Endothelial cell of umbilical vein (primary cell): ENCODE data around the gene ABLIM1. TPM values are rescaled to one million over a fixed set of nuclear protein-coding genes. Genes with fewer than 3 reads are reported as not detected.

Source experiments
- BruUV-seq: library from RNA; stranded (reverse); fragments of 400-500 nt; replicated peaks from 2 replicates; lab custom pipeline; 2021; lab: Mats Ljungman, UMichigan
- CTCF ChIA-PET: fragments of 300-600, 350-600 bp; sonication (Branson Sonifier 250); formaldehyde crosslinking; loops from one replicate; lab custom pipeline; 2021; ENCODE audit warnings: antibody characterized with exemption, inconsistent platforms; lab: Charles Lee
- POLR2A ChIA-PET: fragments of 300-600, 350-600 bp; sonication (Branson Sonifier 250); formaldehyde crosslinking; loops from one replicate; lab custom pipeline; 2021; ENCODE audit warnings: antibody characterized with exemption, inconsistent platforms; lab: Charles Lee
- DNase-seq: peaks from one replicate; pipeline ENCODE4 v3.0.0-alpha.2; 2011; ENCODE audit warnings: low read depth, low spot score
- FAIRE-seq: peaks from 2 replicates; lab custom pipeline; 2011; peaks lifted over from hg19 to GRCh38; lab: Jason Lieb, UNC
- H2AFZ ChIP-seq: 2 replicates; pipeline ENCODE4 v1.6.0; 2012; ENCODE audit warnings: low read depth, low read length, control low read depth, inconsistent platforms
- H3K27ac ChIP-seq: 2 replicates; pipeline ENCODE4 v1.5.1; 2011; ENCODE audit warnings: low read depth, mild to moderate bottlenecking, control low read depth, low read length, moderate library complexity; ENCODE audit not compliant: insufficient read depth
- H3K27me3 ChIP-seq, 2 experiments: 2 replicates each; pipeline versions ENCODE4 v1.6.0 to v1.6.1; 2011; ENCODE audit warnings: low read length in 2 of 2, mixed read lengths in 1 of 2; ENCODE audit not compliant: control insufficient read depth in 2 of 2, insufficient read depth in 2 of 2
- H3K36me3 ChIP-seq, 2 experiments: 2 replicates in 1 of 2; 3 replicates in 1 of 2; pipeline ENCODE4 v1.5.1; 2011; ENCODE audit warnings: low read length in 2 of 2, mild to moderate bottlenecking in 1 of 2, moderate library complexity in 1 of 2; ENCODE audit not compliant: control insufficient read depth in 2 of 2, insufficient read depth in 2 of 2; ENCODE audit errors: extremely low read depth in 1 of 2
- H3K4me1 ChIP-seq: 3 replicates; pipeline ENCODE4 v1.5.1; 2011; ENCODE audit warnings: mild to moderate bottlenecking, low read length; ENCODE audit not compliant: control insufficient read depth, insufficient read depth; ENCODE audit errors: extremely low read depth
- H3K4me2 ChIP-seq: 2 replicates; pipeline ENCODE4 v1.6.1; 2011; ENCODE audit warnings: low read length, control low read depth, mixed read lengths; ENCODE audit not compliant: insufficient read depth
- H3K4me3 ChIP-seq, 3 experiments: fragments of 200-600 bp in 1 of 3; sonication (generic), shearing (Covaris generic) in 1 of 3; replicated peaks in 1 of 3; 2 replicates each; pipeline ENCODE4 v1.5.1; 2011 to 2016; ENCODE audit warnings: control low read depth in 3 of 3, low read length in 3 of 3, mild to moderate bottlenecking in 2 of 3, inconsistent platforms in 1 of 3, low read depth in 1 of 3, moderate library complexity in 1 of 3; ENCODE audit not compliant: insufficient read depth in 1 of 3
- H3K79me2 ChIP-seq: 2 replicates; pipeline ENCODE4 v1.6.0; 2012; ENCODE audit warnings: low read length, inconsistent platforms; ENCODE audit not compliant: control insufficient read depth, insufficient read depth
- H3K9ac ChIP-seq: replicated peaks from 2 replicates; pipeline ENCODE3; 2011; ENCODE audit warnings: low read length, control low read depth; ENCODE audit not compliant: insufficient read depth; ENCODE audit errors: extremely low read depth
- H3K9me1 ChIP-seq: replicated peaks from 3 replicates; pipeline ENCODE4 v1.6.0; 2011; ENCODE audit warnings: mild to moderate bottlenecking, low read length; ENCODE audit not compliant: control insufficient read depth, insufficient read depth; ENCODE audit errors: extremely low read depth
- H3K9me3 ChIP-seq: replicated peaks from 2 replicates; pipeline ENCODE4 v1.5.1; 2012; ENCODE audit warnings: low read length, inconsistent platforms; ENCODE audit not compliant: control insufficient read depth, insufficient read depth
- H4K20me1 ChIP-seq: replicated peaks from 2 replicates; pipeline ENCODE3; 2011; ENCODE audit warnings: mild to moderate bottlenecking, low read length; ENCODE audit not compliant: control insufficient read depth, insufficient read depth; ENCODE audit errors: extremely low read depth
- CTCF ChIP-seq, 2 donors: IDR thresholded peaks; 1 replicate in 1 of 2; 2 replicates in 1 of 2; pipeline ENCODE4 v1.5.1; 2011; ENCODE audit warnings: low read length in 2 of 2, mild to moderate bottlenecking in 2 of 2, moderate library complexity in 2 of 2, control low read depth in 1 of 2, inconsistent platforms in 1 of 2, low read depth in 1 of 2; ENCODE audit not compliant: insufficient read depth in 1 of 2; ENCODE audit errors: extremely low read depth in 1 of 2
- EZH2 ChIP-seq: IDR thresholded peaks from 2 replicates; pipeline ENCODE4 v1.6.1; 2012; ENCODE audit warnings: borderline replicate concordance, low read depth, mild to moderate bottlenecking, moderate library complexity, low read length, inconsistent platforms; ENCODE audit not compliant: severe bottlenecking
- FOS ChIP-seq: IDR thresholded peaks from 2 replicates; pipeline ENCODE4 v1.6.1; 2011; ENCODE audit warnings: mild to moderate bottlenecking, low read length, moderate library complexity, borderline replicate concordance; ENCODE audit not compliant: insufficient read depth
- GATA2 ChIP-seq: IDR thresholded peaks from 2 replicates; pipeline ENCODE4 v1.7.0; 2011; ENCODE audit warnings: low read depth, mild to moderate bottlenecking, moderate library complexity, mixed read lengths, low read length; ENCODE audit not compliant: insufficient read length, insufficient read depth
- JUN ChIP-seq: IDR thresholded peaks from 2 replicates; pipeline ENCODE4 v1.6.1; 2011; ENCODE audit warnings: borderline replicate concordance, low read depth; ENCODE audit not compliant: insufficient read length, insufficient read depth
- MAX ChIP-seq: IDR thresholded peaks from 2 replicates; pipeline ENCODE4 v1.6.1; 2011; ENCODE audit not compliant: insufficient read depth, insufficient read length
- MYC ChIP-seq: IDR thresholded peaks from one replicate; pipeline ENCODE4 v1.6.1; 2011; ENCODE audit warnings: mild to moderate bottlenecking, low read depth, low read length
- POLR2A ChIP-seq: IDR thresholded peaks from 2 replicates; pipeline ENCODE4 v1.6.1; 2012; ENCODE audit warnings: low read depth, mild to moderate bottlenecking, control low read depth, low read length
- POLR2AphosphoS5 ChIP-seq: IDR thresholded peaks from 2 replicates; pipeline ENCODE4 v1.6.1; 2012; ENCODE audit warnings: low read depth, mild to moderate bottlenecking, control low read depth, low read length, moderate library complexity; ENCODE audit not compliant: insufficient read depth
- dilution Hi-C: fragments of 300-500 bp; cut with MboI; formaldehyde crosslinking; loops from one replicate; pipeline ENCODE4 v1.15.0; 2019; ENCODE audit warnings: low sequenced_read_pairs; ENCODE audit not compliant: extremely low pct_ligation_motif_present
- intact Hi-C: fragments of 100-400 bp; cut with micrococcal nuclease; formaldehyde crosslinking; loops from one replicate; pipeline ENCODE4 v1.10.0; 2022
- polyA plus RNA-seq, 4 experiments: library from polyadenylated mRNA; depleted of rRNA in 3 of 4; stranded (reverse) in 3 of 4; unstranded in 1 of 4; fragments of >200 nt; gene quantifications; 2 replicates each; pipeline versions ENCODE4 v1.2.1 to v1.2.3, GENCODE V29; 2011 to 2012; ENCODE audit warnings: missing spikeins in 1 of 4
- total RNA-seq: library from RNA; stranded (reverse); gene quantifications from 2 replicates; pipeline ENCODE4 v1.2.3, GENCODE V29; 2021

The ABLIM1 gene
- total and polyA plus RNA-seq, 2 donors (not counting 3 experiments of a cell fraction or from before 2014, with no cell fraction given): 128 to 235 TPM

- BruUV-seq: no TSS peak
- no peaks in the 10 kb centered on the region for H3K9me1 ChIP-seq
- peaks cover 3% of the 10 kb centered on the region for H3K4me1 ChIP-seq
- no peak overlapping the region for H2AFZ ChIP-seq
- peaks cover 0 to 22% of the 10 kb centered on the region in 2 experiments for H3K36me3 ChIP-seq
- no peak overlapping the region for H3K27ac ChIP-seq
- intact Hi-C loops: no loop called here
- TF ChIP-seq MYC: no peak
- no peak overlapping the region for H3K9ac ChIP-seq
- no peak for DNase-seq
- no peak overlapping the region for H3K4me3 ChIP-seq
- POLR2A ChIA-PET: no interaction called here
- dilution Hi-C loops: no loop called here
- H3K9me3 ChIP-seq: no peaks in the 10 kb centered on the region
- H3K4me2 ChIP-seq: no peak overlapping the region
- no peaks in the 10 kb centered on the region for H3K79me2 ChIP-seq
- no peaks in the 10 kb centered on the region for H4K20me1 ChIP-seq
- FAIRE-seq: no peak
- CTCF ChIA-PET: interaction anchor here (0.9 to 3.1 kb wide), 2 partner anchors 10 to 11 kb away, joined by 3 to 19 read pairs; no protein-coding TSS in a partner anchor
- H3K27me3 ChIP-seq: no peaks in the 10 kb centered on the region
Measured at GRCh38 chr10:114481055-114481454, 177.0 kb downstream of the ABLIM1 start.

GRCh38 chr10:114479836-114480235 is 178.2 kb downstream of the ABLIM1 start:
- Histone ChIP-seq H3K4me1 (no peaks in the 10 kb centered on the region), H3K9me1 (no peaks in the 10 kb centered on the region), H3K27ac (no peak overlapping the region), H4K20me1 (no peaks in the 10 kb centered on the region), H3K9ac (no peak overlapping the region), H3K9me3 (no peaks in the 10 kb centered on the region), H3K36me3 (peaks cover 0 to 18% of the 10 kb centered on the region in 2 experiments), H3K4me3 (no peak overlapping the region), H3K4me2 (no peak overlapping the region), H3K79me2 (no peaks in the 10 kb centered on the region), H3K27me3 (no peaks in the 10 kb centered on the region), H2AFZ (no peak overlapping the region)
- no peak for TF ChIP-seq JUN
- TF ChIP-seq FOS: no peak
- TF ChIP-seq POLR2A: no peak
- no peak for TF ChIP-seq POLR2AphosphoS5
- no peak for TF ChIP-seq CTCF (IDR thresholded peaks at IDR 0.05; ENCODE audit: extremely low read depth in 1 of 2, insufficient read depth in 1 of 2, low read depth in 1 of 2, low read length in 2 of 2)
- no peak for TF ChIP-seq MAX
- no peak for TF ChIP-seq GATA2
- TF ChIP-seq MYC: no peak
- TF ChIP-seq EZH2: no peak
- BruUV-seq: no TSS peak
- CTCF ChIA-PET: no interaction called here
- POLR2A ChIA-PET: no interaction called here
- no peak for DNase-seq
- dilution Hi-C loops: no loop called here
- no peak for FAIRE-seq
- intact Hi-C loops: no loop called here
